GM12865 (cell line): ENCODE measurements around the gene PREX1.

Experiments
- DNase-seq: peaks from one replicate; pipeline ENCODE4 v3.0.0; 2010; ENCODE audit warnings: low read depth
- H3K4me3 ChIP-seq: 2 replicates; pipeline ENCODE4 v1.5.1; 2011; ENCODE audit warnings: mild to moderate bottlenecking, low read depth, low read length, control low read depth
- CTCF ChIP-seq: IDR thresholded peaks from 2 replicates; pipeline ENCODE4 v1.5.1; 2011; ENCODE audit warnings: low read length, control low read depth, low read depth, inconsistent platforms; ENCODE audit not compliant: insufficient read depth; ENCODE audit errors: missing control alignments

The PREX1 gene

GRCh38 chr20:48787861-48788375 lies 39.9 kb downstream of the PREX1 start:
- DNase-seq = peak; percentile 79
- TF ChIP-seq CTCF = no peak

GRCh38 chr20:48786951-48787705 lies 40.7 kb downstream of the PREX1 start:
- H3K4me3 ChIP-seq = no peak overlapping the region; the same call in 1 of the 2 replicates
- no peak for TF ChIP-seq CTCF
- DNase-seq = no peak

More at GRCh38 chr20:48787861-48788375, 39.9 kb downstream of the PREX1 start:
- peak overlapping the region; percentile 29 for H3K4me3 ChIP-seq

- no peak for TF ChIP-seq CTCF
- H3K4me3 ChIP-seq = no peak overlapping the region
- DNase-seq = no peak
These were observed 42.0 kb downstream of the PREX1 start for GRCh38 chr20:48785801-48786200.

GRCh38 chr20:48785256-48785655 lies 42.5 kb downstream of the PREX1 start:
- DNase-seq = no peak
- TF ChIP-seq CTCF = no peak
- no peak overlapping the region for H3K4me3 ChIP-seq

GRCh38 chr20:48784273-48784641 lies 43.5 kb downstream of the PREX1 start:
- H3K4me3 ChIP-seq = peak overlapping the region; percentile 13; the same call in 1 of the 2 replicates
- TF ChIP-seq CTCF = no peak
- DNase-seq = peak; percentile 49

- H3K4me3 ChIP-seq = peak overlapping the region; percentile 48
- no peak for TF ChIP-seq CTCF
- DNase-seq = peak; percentile 81
These were observed 44.1 kb downstream of the PREX1 start for GRCh38 chr20:48783533-48784272.
